ENCODE measurements around the gene TLE2. TPM values are rescaled to one million over a fixed set of nuclear protein-coding genes. Genes with fewer than 3 reads are reported as not detected.

The TLE2 gene
- total RNA-seq, 4 donors from 2014 or later = 31.4 to 70.0 (median 47.5) TPM

DNA sequence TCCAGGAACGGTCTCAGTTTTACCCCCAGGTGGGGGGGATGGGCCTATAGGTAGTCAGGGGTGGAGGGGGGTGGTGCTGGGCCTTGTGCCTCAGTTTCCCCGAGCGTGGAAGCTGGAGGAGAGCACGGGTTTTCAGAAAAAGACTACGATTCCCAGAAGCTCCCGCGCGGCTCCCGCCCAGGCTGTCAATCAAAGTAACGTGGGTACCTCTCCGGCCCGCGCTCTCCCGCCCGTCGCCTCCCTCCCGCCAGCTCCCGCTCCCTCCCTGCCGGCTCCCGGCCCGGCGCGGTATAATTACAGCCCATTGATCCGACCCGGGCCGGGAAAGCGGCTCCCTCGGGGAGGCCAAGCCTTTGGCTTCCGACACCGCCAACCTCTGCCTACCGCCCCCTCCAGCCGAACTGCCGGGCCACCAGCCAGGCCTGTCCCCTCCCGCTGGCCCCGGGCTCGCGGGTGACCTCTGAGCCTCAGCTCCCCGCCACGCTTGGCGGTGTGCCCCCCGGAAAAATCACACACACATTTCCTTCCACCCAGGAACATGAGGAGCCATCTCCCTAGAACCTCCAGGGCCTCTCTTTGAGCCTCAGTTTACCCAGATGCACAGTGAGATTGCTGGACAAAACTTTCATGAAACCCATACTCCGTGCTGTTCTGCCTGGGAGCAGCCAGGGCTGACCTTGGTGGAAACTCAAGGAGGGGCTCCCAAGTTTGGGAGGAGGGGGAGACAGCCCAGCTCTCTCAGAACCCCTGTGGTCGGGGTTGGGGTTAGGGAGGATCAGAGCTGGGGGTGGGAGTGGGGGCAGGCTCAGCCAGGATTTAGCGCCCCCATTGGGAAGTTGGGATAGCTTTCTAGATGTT lies 7.3 kb upstream of the TLE2 start:
- no peaks in the 10 kb centered on the region for H3K9me3 ChIP-seq
- H3K27me3 ChIP-seq = no peaks in the 10 kb centered on the region
- peak; percentile 96 for DNase-seq
- TF ChIP-seq POLR2AphosphoS5 (IDR thresholded peaks at IDR 0.05) (peak in 2 of 3 donors; percentile 61 to 64), POLR2A (IDR thresholded peaks at IDR 0.05) (no peak), EP300 (IDR thresholded peaks at IDR 0.05; ENCODE audit: low read depth) (no peak)
- TF ChIP-seq, protein P1, sequence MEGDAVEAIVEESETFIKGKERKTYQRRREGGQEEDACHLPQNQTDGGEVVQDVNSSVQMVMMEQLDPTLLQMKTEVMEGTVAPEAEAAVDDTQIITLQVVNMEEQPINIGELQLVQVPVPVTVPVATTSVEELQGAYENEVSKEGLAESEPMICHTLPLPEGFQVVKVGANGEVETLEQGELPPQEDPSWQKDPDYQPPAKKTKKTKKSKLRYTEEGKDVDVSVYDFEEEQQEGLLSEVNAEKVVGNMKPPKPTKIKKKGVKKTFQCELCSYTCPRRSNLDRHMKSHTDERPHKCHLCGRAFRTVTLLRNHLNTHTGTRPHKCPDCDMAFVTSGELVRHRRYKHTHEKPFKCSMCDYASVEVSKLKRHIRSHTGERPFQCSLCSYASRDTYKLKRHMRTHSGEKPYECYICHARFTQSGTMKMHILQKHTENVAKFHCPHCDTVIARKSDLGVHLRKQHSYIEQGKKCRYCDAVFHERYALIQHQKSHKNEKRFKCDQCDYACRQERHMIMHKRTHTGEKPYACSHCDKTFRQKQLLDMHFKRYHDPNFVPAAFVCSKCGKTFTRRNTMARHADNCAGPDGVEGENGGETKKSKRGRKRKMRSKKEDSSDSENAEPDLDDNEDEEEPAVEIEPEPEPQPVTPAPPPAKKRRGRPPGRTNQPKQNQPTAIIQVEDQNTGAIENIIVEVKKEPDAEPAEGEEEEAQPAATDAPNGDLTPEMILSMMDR (IDR thresholded peaks at IDR 0.05) = peak in 1 of 5 experiments; percentile 18
- H3K27ac ChIP-seq = peak overlapping the region; percentile 92 to 96 (median 94)
- H3K4me3 ChIP-seq = peak overlapping the region; percentile 26 to 62 (median 48)
- intact Hi-C loops (cut with DNase I; ENCODE audit: low total_unique reads) (no loop called here), in situ Hi-C loops (cut with MboI; ENCODE audit: low pct_ligation_motif_present in 1 of 4, low pct_unique_long_range_greater_than_20kb in 1 of 4, low sequenced_read_pairs in 3 of 4) (loop anchor here in 1 of 4 donors (10.0 kb wide), 1 partner anchor 62 kb away; the partner anchor contains the start of gene TLE6)
- 0% methylated on average over 1 to 42 of the region's 44 CpGs for WGBS, 2 donors (ENCODE audit: low coverage in 1 of 2)
- no peaks in the 10 kb centered on the region for H3K36me3 ChIP-seq
- peaks cover 11 to 26% (median 22%) of the 10 kb centered on the region in 4 donors for H3K4me1 ChIP-seq

DNA sequence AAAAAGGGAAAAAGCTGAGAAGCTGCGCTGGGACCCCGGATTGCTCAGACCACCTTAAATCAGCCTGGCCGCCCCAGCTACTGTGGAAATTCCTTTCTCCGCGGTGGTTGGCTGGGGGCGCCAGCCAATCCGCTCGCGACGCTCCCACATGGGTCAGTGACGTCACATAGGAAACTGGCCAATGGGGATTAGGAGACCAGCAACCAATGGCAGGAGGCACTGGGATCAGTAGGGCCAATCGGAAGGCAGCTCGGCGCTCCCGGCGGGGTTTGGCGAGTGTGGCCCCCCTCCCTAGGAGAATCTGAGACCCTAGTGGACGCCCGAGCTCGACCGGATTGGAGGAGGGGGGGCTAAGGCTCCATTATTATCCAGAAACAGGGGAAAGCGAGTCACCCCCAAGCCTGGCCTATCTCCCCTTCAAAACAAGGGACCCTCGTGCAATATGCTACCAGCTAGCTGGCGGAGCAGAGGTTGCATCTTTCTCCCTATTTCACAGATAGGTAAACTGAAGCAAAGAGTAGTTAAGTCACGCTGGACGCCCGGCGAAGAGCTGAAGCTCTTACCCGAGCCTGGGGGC lies 6.5 kb upstream of the TLE2 start:
- no peaks in the 10 kb centered on the region for H3K27me3 ChIP-seq
- DNase-seq = peak; percentile 98
- peak overlapping the region; percentile 92 to 96 (median 94) for H3K27ac ChIP-seq
- in situ Hi-C loops (cut with MboI; ENCODE audit: low pct_ligation_motif_present in 1 of 4, low pct_unique_long_range_greater_than_20kb in 1 of 4, low sequenced_read_pairs in 3 of 4) = loop anchor here in 1 of 4 donors (10.0 kb wide), 1 partner anchor 61 kb away; the partner anchor contains the start of gene TLE6
- peaks cover 11 to 26% (median 22%) of the 10 kb centered on the region in 4 donors for H3K4me1 ChIP-seq
- H3K4me3 ChIP-seq = peak overlapping the region; percentile 28 to 62 (median 48)
- WGBS, 2 donors (ENCODE audit: low coverage in 1 of 2) = 0 to 1% methylated on average over 5 to 23 of the region's 29 CpGs
- H3K36me3 ChIP-seq = no peaks in the 10 kb centered on the region
- H3K9me3 ChIP-seq = no peaks in the 10 kb centered on the region
- peak in 2 of 3 donors; percentile 19 to 50 for TF ChIP-seq POLR2AphosphoS5 (IDR thresholded peaks at IDR 0.05)
- TF ChIP-seq, protein P1 (IDR thresholded peaks at IDR 0.05) = peak in 1 of 5 experiments; percentile 15
- no peak for TF ChIP-seq EP300 (IDR thresholded peaks at IDR 0.05; ENCODE audit: low read depth)
- peak; percentile 21 for TF ChIP-seq POLR2A (IDR thresholded peaks at IDR 0.05)
- intact Hi-C loops (cut with DNase I; ENCODE audit: low total_unique reads) = no loop called here

- TF ChIP-seq EP300 (IDR thresholded peaks at IDR 0.05; ENCODE audit: low read depth) (no peak), POLR2AphosphoS5 (IDR thresholded peaks at IDR 0.05) (no peak), POLR2A (IDR thresholded peaks at IDR 0.05) (no peak)
- TF ChIP-seq, protein P1 (IDR thresholded peaks at IDR 0.05) = no peak
- H3K4me1 ChIP-seq = peaks cover 11 to 26% (median 22%) of the 10 kb centered on the region in 4 donors
- H3K27ac ChIP-seq = peak overlapping the region; percentile 92 to 96 (median 94)
- 3 to 8% methylated on average over 5 to 28 of the region's 28 CpGs for WGBS, 2 donors (ENCODE audit: low coverage in 1 of 2)
- no peaks in the 10 kb centered on the region for H3K9me3 ChIP-seq
- peak; percentile 64 for DNase-seq
- H3K27me3 ChIP-seq = no peaks in the 10 kb centered on the region
- in situ Hi-C loops (cut with MboI; ENCODE audit: low pct_ligation_motif_present in 1 of 4, low pct_unique_long_range_greater_than_20kb in 1 of 4, low sequenced_read_pairs in 3 of 4) = loop anchor here in 1 of 4 donors (10.0 kb wide), 1 partner anchor 60 kb away; the partner anchor contains the start of gene TLE6
- peak overlapping the region; percentile 28 to 62 (median 45) for H3K4me3 ChIP-seq
- no peaks in the 10 kb centered on the region for H3K36me3 ChIP-seq
- intact Hi-C loops (cut with DNase I; ENCODE audit: low total_unique reads) = no loop called here
These were observed 5.8 kb upstream of the TLE2 start for GRCh38 chr19:3034656-3035541.

Data from transverse colon (tissue), 4 donors.